Neuronal stem cell (in vitro differentiated cells): Measurements from ENCODE around the gene FAM47E.

ENCODE experiments used
- DNase-seq: peaks from one replicate; pipeline ENCODE4 v3.0.0-alpha.2; 2013; ENCODE audit warnings: low spot score
- H2AFZ ChIP-seq: one replicate; pipeline ENCODE4 v1.6.1; 2013; ENCODE audit warnings: mild to moderate bottlenecking, low read length, inconsistent platforms
- H2AK5ac ChIP-seq: 2 replicates; pipeline ENCODE4 v1.6.1; 2013; ENCODE audit warnings: low read depth, mild to moderate bottlenecking, inconsistent platforms, low read length, moderate library complexity, mixed read lengths
- H2BK120ac ChIP-seq: 2 replicates; pipeline ENCODE4 v1.6.1; 2013; ENCODE audit warnings: low read depth, mild to moderate bottlenecking, inconsistent platforms, low read length, moderate library complexity, mixed read lengths
- H2BK12ac ChIP-seq: one replicate; pipeline ENCODE4 v1.6.1; 2013; ENCODE audit warnings: low read length, inconsistent platforms
- H2BK15ac ChIP-seq: 2 replicates; pipeline ENCODE4 v1.6.1; 2013; ENCODE audit warnings: mild to moderate bottlenecking, low read length, inconsistent platforms, mixed read lengths
- H2BK5ac ChIP-seq: one replicate; pipeline ENCODE4 v1.6.1; 2013; ENCODE audit warnings: inconsistent platforms, mild to moderate bottlenecking, low read length, moderate library complexity
- H3K14ac ChIP-seq: one replicate; pipeline ENCODE4 v1.6.1; 2013; ENCODE audit warnings: low read length, inconsistent platforms
- H3K18ac ChIP-seq: 2 replicates; pipeline ENCODE4 v1.6.1; 2013; ENCODE audit warnings: low read length, inconsistent platforms
- H3K23ac ChIP-seq: 2 replicates; pipeline ENCODE4 v1.6.1; 2013; ENCODE audit warnings: low read depth, mild to moderate bottlenecking, mixed read lengths, low read length, inconsistent platforms; ENCODE audit not compliant: poor library complexity
- H3K27ac ChIP-seq: replicated peaks from 3 replicates; pipeline ENCODE4 v1.5.1; 2013; ENCODE audit warnings: low read length, inconsistent platforms
- H3K27me3 ChIP-seq, 3 experiments: 2 replicates each; pipeline ENCODE4 v1.6.1; 2013; ENCODE audit warnings: low read length in 3 of 3, mild to moderate bottlenecking in 2 of 3, inconsistent platforms in 1 of 3, low read depth in 1 of 3, mixed read lengths in 1 of 3, moderate library complexity in 1 of 3; ENCODE audit not compliant: control insufficient read depth in 3 of 3, insufficient read depth in 3 of 3
- H3K36me3 ChIP-seq, 2 donors: replicated peaks in 1 of 2; 2 replicates each; pipeline ENCODE4 v1.6.1; 2013; ENCODE audit warnings: low read length in 2 of 2; ENCODE audit not compliant: control insufficient read depth in 2 of 2, insufficient read depth in 2 of 2
- H3K4ac ChIP-seq: 2 replicates; pipeline ENCODE4 v1.6.1; 2013; ENCODE audit warnings: inconsistent platforms, mild to moderate bottlenecking, low read length, moderate library complexity
- H3K4me1 ChIP-seq, 2 donors: 1 replicate in 1 of 2; 2 replicates in 1 of 2; pipeline ENCODE4 v1.6.1; 2013; ENCODE audit warnings: low read length in 2 of 2, low read depth in 1 of 2; ENCODE audit not compliant: control insufficient read depth in 2 of 2, insufficient read depth in 1 of 2
- H3K4me2 ChIP-seq: one replicate; pipeline ENCODE4 v1.6.1; 2013; ENCODE audit warnings: mild to moderate bottlenecking, low read length, inconsistent platforms; ENCODE audit not compliant: insufficient read depth, poor library complexity, severe bottlenecking
- H3K4me3 ChIP-seq, 2 donors: 2 replicates each; pipeline ENCODE4 v1.5.1; 2013; ENCODE audit warnings: low read length in 2 of 2, mild to moderate bottlenecking in 2 of 2, inconsistent platforms in 1 of 2, moderate library complexity in 1 of 2
- H3K79me1 ChIP-seq: one replicate; pipeline ENCODE4 v1.6.1; 2013; ENCODE audit warnings: low read depth, mild to moderate bottlenecking, inconsistent platforms, low read length, moderate library complexity
- H3K9ac ChIP-seq: one replicate; pipeline ENCODE4 v1.6.1; 2013; ENCODE audit warnings: mild to moderate bottlenecking, low read depth, low read length, inconsistent platforms; ENCODE audit not compliant: poor library complexity
- H3K9me3 ChIP-seq, 2 donors: replicated peaks in 1 of 2; 2 replicates each; pipeline versions ENCODE3 to v1.6.1; 2013; ENCODE audit warnings: low read length in 2 of 2, mild to moderate bottlenecking in 2 of 2, inconsistent platforms in 1 of 2, low read depth in 1 of 2, mixed read lengths in 1 of 2, moderate library complexity in 1 of 2; ENCODE audit not compliant: control insufficient read depth in 2 of 2, insufficient read depth in 1 of 2
- H4K8ac ChIP-seq: one replicate; pipeline ENCODE4 v1.6.1; 2013; ENCODE audit warnings: low read depth, mild to moderate bottlenecking, inconsistent platforms, low read length, moderate library complexity
- H4K91ac ChIP-seq: one replicate; pipeline ENCODE4 v1.6.1; 2013; ENCODE audit warnings: low read length, low read depth, mild to moderate bottlenecking, inconsistent platforms; ENCODE audit not compliant: poor library complexity
- WGBS, 2 donors: extraction: QIAGEN DNeasy Blood & Tissue Kit; methylation state at CpG; one replicate each; pipeline ENCODE4 v1.1.7; 2013; ENCODE audit warnings: missing lambda C conversion rate in 2 of 2, mixed read lengths in 1 of 2; ENCODE audit not compliant: insufficient read length in 2 of 2, insufficient replicate concordance in 1 of 2; ENCODE audit errors: extremely low coverage in 2 of 2; 5-methylcytosine and 5-hydroxymethylcytosine counted together

The FAM47E gene

GRCh38 chr4:76275486-76276124 lies 24.1 kb downstream of the FAM47E start:
- Histone ChIP-seq H3K18ac (no peak overlapping the region), H3K14ac (no peak overlapping the region), H2BK120ac (no peak overlapping the region), H3K4me2 (no peak overlapping the region), H3K9ac (no peak overlapping the region), H2BK5ac (no peak overlapping the region), H2AK5ac (no peak overlapping the region), H2BK15ac (no peak overlapping the region), H2BK12ac (no peak overlapping the region), H4K91ac (no peak overlapping the region), H3K27ac (no peak overlapping the region), H3K23ac (no peak overlapping the region), H3K79me1 (no peaks in the 10 kb centered on the region), H3K4me1 (peaks cover 4 to 6% of the 10 kb centered on the region in 2 donors), H4K8ac (no peak overlapping the region), H2AFZ (no peak overlapping the region), H3K4me3 (no peak overlapping the region), H3K9me3 (no peaks in the 10 kb centered on the region), H3K4ac (no peak overlapping the region), H3K27me3 (no peaks in the 10 kb centered on the region), H3K36me3 (no peaks in the 10 kb centered on the region)
- no CpG with 5 or more reads among the region's 3 CpGs for WGBS, 2 donors
- DNase-seq, result no peak

GRCh38 chr4:76276813-76277212 lies 25.3 kb downstream of the FAM47E start:
- H3K18ac ChIP-seq, result no peak overlapping the region
- H2BK15ac ChIP-seq, result no peak overlapping the region
- H3K27ac ChIP-seq, result no peak overlapping the region
- no CpG with 5 or more reads among the region's 9 CpGs for WGBS, 2 donors
- no peak overlapping the region for H2BK5ac ChIP-seq
- H4K8ac ChIP-seq, result no peak overlapping the region
- H3K79me1 ChIP-seq, result no peaks in the 10 kb centered on the region
- DNase-seq, result no peak
- no peak overlapping the region for H3K4me2 ChIP-seq
- no peak overlapping the region for H2BK12ac ChIP-seq
- no peak overlapping the region for H2AK5ac ChIP-seq
- no peak overlapping the region for H3K14ac ChIP-seq
- H3K9me3 ChIP-seq, result no peaks in the 10 kb centered on the region
- H3K27me3 ChIP-seq, result no peaks in the 10 kb centered on the region
- H3K4me1 ChIP-seq, result peaks cover 6 to 10% of the 10 kb centered on the region in 2 donors
- no peak overlapping the region for H3K9ac ChIP-seq
- H3K4ac ChIP-seq, result no peak overlapping the region
- no peak overlapping the region for H2BK120ac ChIP-seq
- no peak overlapping the region for H3K23ac ChIP-seq
- H3K36me3 ChIP-seq, result no peaks in the 10 kb centered on the region
- no peak overlapping the region for H3K4me3 ChIP-seq
- no peak overlapping the region for H2AFZ ChIP-seq
- H4K91ac ChIP-seq, result no peak overlapping the region

DNA sequence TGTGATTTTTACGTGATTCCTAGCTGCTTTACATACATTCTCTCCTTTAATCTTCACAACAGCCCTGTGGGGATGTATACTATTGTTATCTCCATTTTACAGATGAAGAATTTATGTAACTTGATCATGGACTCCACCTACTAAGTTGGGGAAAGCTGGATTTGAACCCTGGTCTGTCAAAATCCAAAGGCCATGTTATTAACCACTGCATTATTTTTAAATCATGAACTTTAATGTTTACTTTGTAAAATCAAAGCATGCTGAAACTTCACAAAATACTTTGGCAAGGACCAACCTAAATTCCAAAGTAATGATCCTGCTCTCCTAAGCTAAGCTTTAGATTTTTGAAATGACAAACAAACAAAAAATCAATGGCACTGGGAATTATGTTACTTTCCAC lies 26.1 kb downstream of the FAM47E start:
- H2BK15ac ChIP-seq, result no peak overlapping the region
- no peak for DNase-seq
- no peak overlapping the region for H4K91ac ChIP-seq

DNA sequence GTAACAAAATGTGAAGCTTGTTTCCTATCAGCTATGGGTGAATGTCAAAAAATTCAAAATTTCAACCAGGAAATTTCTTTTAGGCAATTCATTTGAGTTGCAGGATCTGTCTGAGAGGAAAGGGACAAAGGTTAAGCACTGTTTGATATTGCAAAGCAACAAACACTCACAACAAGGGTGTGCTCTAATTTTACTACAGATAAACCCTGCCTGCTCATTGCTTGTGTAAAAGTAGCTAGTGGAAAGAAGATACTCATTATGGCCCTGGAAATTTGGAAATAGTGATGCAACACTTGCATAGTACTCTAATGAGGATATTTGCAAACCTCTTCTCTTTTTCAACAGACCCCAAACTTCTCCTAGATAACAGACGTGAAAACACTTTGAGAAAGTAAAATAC lies 27.1 kb downstream of the FAM47E start:
- no peak overlapping the region for H3K14ac ChIP-seq
- no peaks in the 10 kb centered on the region for H3K27me3 ChIP-seq
- H4K8ac ChIP-seq, result no peak overlapping the region
- peaks cover 6 to 10% of the 10 kb centered on the region in 2 donors for H3K4me1 ChIP-seq
- H3K18ac ChIP-seq, result no peak overlapping the region
- no peak overlapping the region for H3K27ac ChIP-seq
- H3K4me3 ChIP-seq, result no peak overlapping the region
- H3K9ac ChIP-seq, result no peak overlapping the region
- no peak overlapping the region for H3K23ac ChIP-seq
- H2BK5ac ChIP-seq, result no peak overlapping the region
- no peak for DNase-seq
- no peaks in the 10 kb centered on the region for H3K36me3 ChIP-seq
- no peak overlapping the region for H2BK120ac ChIP-seq
- H3K4me2 ChIP-seq, result no peak overlapping the region
- H2AK5ac ChIP-seq, result no peak overlapping the region
- no peaks in the 10 kb centered on the region for H3K79me1 ChIP-seq
- no peak overlapping the region for H2BK12ac ChIP-seq
- no peak overlapping the region for H2AFZ ChIP-seq
- no peaks in the 10 kb centered on the region for H3K9me3 ChIP-seq
- no peak overlapping the region for H4K91ac ChIP-seq
- H2BK15ac ChIP-seq, result no peak overlapping the region
- no peak overlapping the region for H3K4ac ChIP-seq
- WGBS, 2 donors, result no CpG with 5 or more reads among the region's 1 CpG

More for the DNA sequence above, 26.1 kb downstream of the FAM47E start:
- Histone ChIP-seq H3K23ac (no peak overlapping the region), H3K4ac (no peak overlapping the region), H3K27ac (no peak overlapping the region), H2BK5ac (no peak overlapping the region), H3K14ac (no peak overlapping the region), H3K4me3 (no peak overlapping the region), H2BK12ac (no peak overlapping the region), H3K36me3 (no peaks in the 10 kb centered on the region), H3K18ac (no peak overlapping the region), H4K8ac (no peak overlapping the region), H3K9me3 (no peaks in the 10 kb centered on the region), H2AK5ac (no peak overlapping the region), H3K9ac (no peak overlapping the region), H3K27me3 (no peaks in the 10 kb centered on the region), H3K79me1 (no peaks in the 10 kb centered on the region), H3K4me2 (no peak overlapping the region), H2AFZ (no peak overlapping the region), H2BK120ac (no peak overlapping the region), H3K4me1 (peaks cover 6 to 10% of the 10 kb centered on the region in 2 donors)
- WGBS, 2 donors, result no CpG with 5 or more reads among the region's 1 CpG
